Heart right ventricle (tissue), 16 donors: ENCODE measurements around the gene FRMPD1. TPM values are rescaled to one million over a fixed set of nuclear protein-coding genes. Genes with fewer than 3 reads are reported as not detected.

Experiments
- ATAC-seq, 8 donors: fragments of 200-7000 bp; cut with Tn5 transposase; one replicate each; pipeline ENCODE4 v1.9.1; 2020; ENCODE audit warnings: mild to moderate bottlenecking in 8 of 8, moderate library complexity in 8 of 8, moderate number of reproducible peaks in 1 of 8
- DNase-seq, 2 donors: peaks; one replicate each; pipeline ENCODE4 v3.0.0-alpha.2; 2020
- H3K27ac ChIP-seq, 10 donors: fragments of 200-600 bp; sonication (generic) in 2 of 10; one replicate each; pipeline versions ENCODE4 v1.5.0 to v1.8.0; 2020 to 2022; ENCODE audit warnings: mild to moderate bottlenecking in 3 of 10
- H3K27me3 ChIP-seq, 7 donors: fragments of 200-600 bp; one replicate each; pipeline ENCODE4 v1.8.0; 2021 to 2022; ENCODE audit warnings: mild to moderate bottlenecking in 2 of 7
- H3K36me3 ChIP-seq, 9 donors: fragments of 200-600 bp; sonication (generic) in 1 of 9; one replicate each; pipeline versions ENCODE4 v1.5.0 to v1.8.0; 2020 to 2022; ENCODE audit warnings: mild to moderate bottlenecking in 2 of 9
- H3K4me1 ChIP-seq, 9 donors: fragments of 200-600 bp; sonication (generic) in 1 of 9; one replicate each; pipeline versions ENCODE4 v1.5.0 to v1.8.0; 2020 to 2022; ENCODE audit warnings: mild to moderate bottlenecking in 4 of 9
- H3K4me3 ChIP-seq, 10 donors: fragments of 200-600 bp; sonication (generic) in 2 of 10; one replicate each; pipeline versions ENCODE4 v1.5.0 to v1.8.0; 2020 to 2022; ENCODE audit warnings: mild to moderate bottlenecking in 7 of 10, moderate library complexity in 2 of 10
- H3K9me3 ChIP-seq, 11 donors: fragments of 200-600 bp in 10 of 11; sonication (generic) in 2 of 11; one replicate each; pipeline versions ENCODE4 v1.5.0 to v1.8.0; 2013 to 2022; ENCODE audit warnings: mild to moderate bottlenecking in 2 of 11, control low read depth in 1 of 11, moderate library complexity in 1 of 11
- CTCF ChIP-seq, 9 donors: fragments of 200-600 bp; sonication (generic) in 2 of 9; IDR thresholded peaks; one replicate each; pipeline versions ENCODE4 v1.5.0 to v1.8.0; 2021 to 2022; ENCODE audit warnings: antibody characterized with exemption in 9 of 9, mild to moderate bottlenecking in 5 of 9, moderate library complexity in 1 of 9
- WGBS, 2 donors: extraction: QIAGEN DNeasy Blood & Tissue Kit; methylation state at CpG; one replicate each; pipeline ENCODE4 v1.1.7; 2013; ENCODE audit warnings: inconsistent platforms in 1 of 2; 5-methylcytosine and 5-hydroxymethylcytosine counted together
- intact Hi-C, 10 donors: fragments of 100-400 bp; cut with DNase I; formaldehyde crosslinking; loops; one replicate each; pipeline versions ENCODE4 v1.11.1 to v1.14.2; 2022
- polyA plus RNA-seq, 2 donors: library from polyadenylated mRNA; stranded (reverse); fragments of 200-250 nt; gene quantifications; one replicate each; pipeline ENCODE4 v1.2.3, GENCODE V29; 2013
- total RNA-seq, 10 donors: library from RNA; stranded (reverse); fragmentation: NEBNext Ultra II Directional in 3 of 10; extraction: Animal tissue kit (Norgen Biotek cat#: 25700) in 3 of 10; gene quantifications; one replicate each; pipeline versions ENCODE4 v1.2.1 to v1.2.4, GENCODE V29; 2021 to 2023
- donor health status: Arrhythmogenic right ventricular cardiomyopathy.
- donor health status: ischemic (EF 13 %, LVEDD 7.1; RV severe dilation, severe dysfunction).
- donor health status: healthy with polysubstance abuse.
- donor health status: DM: no; HTN: yes; CAD: no.
- donor health status: DM: no; HTN: no; CAD: no.
- donor health status: ischemic (EF 25% LVEDD 6.9; RV normal size, moderate dysfunction).
- donor health status: ischemic (EF 25% LVEDD 5.7; RV mildly dilated, moderate dysfunction).
- donor health status: healthy.
- donor health status: DM: yes; HTN: yes; CAD: no.
- donor health status: Ischemic cardiomyopathy.
- donor health status: ischemic (EF 35%, LVEDD 5.7; RV mildly dilated, moderate dysfunction).
- donor health status: nonischemic (EF 11% LVEDD 7.7; RV severe dilation, severe dysfunction).
- donor health status: DM: yes; HTN: yes; CAD: no.
- donor health status: PGD.
- donor health status: ischemic (EF 29% LVEDD 5.4; RV normal size, mild dysfunction).
- donor health status: nonischemic (EF 23%, LVEDD 6.1; RV moderate dilation, normal function).

Gene FRMPD1
- total and polyA plus RNA-seq, 12 donors = 0.03 to 1.7 (median 0.63) TPM

- Histone ChIP-seq H3K27me3 (peaks cover 0 to 10% (median 4%) of the 10 kb centered on the region in 7 donors), H3K4me1 (no peaks in the 10 kb centered on the region), H3K27ac (no peak overlapping the region), H3K36me3 (no peaks in the 10 kb centered on the region), H3K9me3 (no peaks in the 10 kb centered on the region), H3K4me3 (no peak overlapping the region)
- no peak for TF ChIP-seq CTCF (IDR thresholded peaks at IDR 0.05)
- intact Hi-C loops = no loop called here
- ATAC-seq (no peak), DNase-seq (no peak)
- whole genome bisulfite sequencing, 2 donors = 84 to 88% methylated on average over 3 of the region's 3 CpGs
Measured at GRCh38 chr9:37705787-37706186, 55.0 kb downstream of the FRMPD1 start.

GRCh38 chr9:37706290-37706689, 55.5 kb downstream of the FRMPD1 start:
- Histone ChIP-seq H3K27ac (no peak overlapping the region), H3K36me3 (no peaks in the 10 kb centered on the region), H3K4me1 (no peaks in the 10 kb centered on the region), H3K27me3 (peaks cover 0 to 10% (median 4%) of the 10 kb centered on the region in 7 donors), H3K4me3 (no peak overlapping the region), H3K9me3 (no peaks in the 10 kb centered on the region)
- no peak for TF ChIP-seq CTCF (IDR thresholded peaks at IDR 0.05)
- DNase-seq = no peak
- 89 to 93% methylated on average over 3 of the region's 3 CpGs for WGBS, 2 donors
- intact Hi-C loops = no loop called here
- no peak for ATAC-seq

- ATAC-seq (no peak), DNase-seq (no peak)
- Histone ChIP-seq H3K4me1 (no peaks in the 10 kb centered on the region), H3K27ac (no peak overlapping the region), H3K27me3 (peaks cover 0 to 10% (median 4%) of the 10 kb centered on the region in 7 donors), H3K36me3 (no peaks in the 10 kb centered on the region), H3K4me3 (no peak overlapping the region), H3K9me3 (no peaks in the 10 kb centered on the region)
- no peak for TF ChIP-seq CTCF (IDR thresholded peaks at IDR 0.05)
- intact Hi-C loops = no loop called here
- 82 to 85% methylated on average over 4 of the region's 4 CpGs for WGBS, 2 donors
Measured at GRCh38 chr9:37707748-37708147, 57.0 kb downstream of the FRMPD1 start.

- no peak overlapping the region for H3K4me3 ChIP-seq
- H3K4me1 ChIP-seq = no peaks in the 10 kb centered on the region
- DNase-seq = no peak
- no peaks in the 10 kb centered on the region for H3K9me3 ChIP-seq
- intact Hi-C loops = no loop called here
- no peak for TF ChIP-seq CTCF (IDR thresholded peaks at IDR 0.05)
- H3K27me3 ChIP-seq = peaks cover 0 to 10% (median 4%) of the 10 kb centered on the region in 7 donors
- no peak overlapping the region for H3K27ac ChIP-seq
- 84 to 88% methylated on average over 3 of the region's 3 CpGs for WGBS, 2 donors
- ATAC-seq = no peak
- H3K36me3 ChIP-seq = no peaks in the 10 kb centered on the region
Measured at GRCh38 chr9:37710046-37710445, 59.3 kb downstream of the FRMPD1 start.
